SU-DHL-6 (cell line): ENCODE measurements around the gene CLCN6.

Experiments
- H2AFZ ChIP-seq: fragments of 200-600 bp; sonication (generic); 2 replicates; pipeline ENCODE4 v1.6.1; 2014; ENCODE audit warnings: low read depth, mild to moderate bottlenecking, moderate library complexity, mixed read lengths, antibody characterized with exemption, low read length; ENCODE audit not compliant: severe bottlenecking
- H3F3A ChIP-seq: fragments of 200-600 bp; shearing (Covaris generic); 2 replicates; pipeline ENCODE4 v1.6.0; 2016; ENCODE audit warnings: antibody characterized with exemption, mild to moderate bottlenecking; ENCODE audit not compliant: insufficient read depth
- H3K27ac ChIP-seq: fragments of 200-600 bp; sonication (generic); 2 replicates; pipeline ENCODE4 v1.5.1; 2016; ENCODE audit warnings: low read depth, mild to moderate bottlenecking, low read length, moderate library complexity, mixed read lengths
- H3K27me3 ChIP-seq: fragments of 200-600 bp; sonication (generic), shearing (Covaris generic); 2 replicates; pipeline ENCODE4 v1.6.0; 2014; ENCODE audit warnings: mild to moderate bottlenecking, low read length
- H3K36me3 ChIP-seq: fragments of 200-600 bp; sonication (generic); 2 replicates; pipeline ENCODE4 v1.6.1; 2014; ENCODE audit warnings: mild to moderate bottlenecking, low read length, mixed read lengths
- H3K4me2 ChIP-seq: fragments of 300-600, 200-600 bp; shearing (Covaris generic), sonication (generic); 2 replicates; pipeline ENCODE4 v1.6.0; 2014; ENCODE audit warnings: low read length, low read depth, mild to moderate bottlenecking; ENCODE audit not compliant: poor library complexity, severe bottlenecking
- H3K4me3 ChIP-seq: fragments of 200-600 bp; sonication (generic); 2 replicates; pipeline ENCODE4 v1.5.1; 2014; ENCODE audit warnings: antibody characterized with exemption, low read length, mild to moderate bottlenecking, mixed read lengths; ENCODE audit not compliant: insufficient read depth, poor library complexity, severe bottlenecking
- H3K79me2 ChIP-seq: fragments of 200-600 bp; sonication (generic); 2 replicates; pipeline ENCODE4 v1.6.1; 2014; ENCODE audit warnings: mild to moderate bottlenecking, low read length, moderate library complexity; ENCODE audit not compliant: insufficient read depth
- H3K9ac ChIP-seq: fragments of 200-600 bp; sonication (generic); 2 replicates; pipeline ENCODE4 v1.7.0; 2014; ENCODE audit warnings: mild to moderate bottlenecking, low read length
- H3K9me2 ChIP-seq: fragments of 200-600 bp; sonication (generic); replicated peaks from 2 replicates; pipeline ENCODE4 v1.6.1; 2014; ENCODE audit warnings: low read length; ENCODE audit not compliant: insufficient read depth
- H3K9me3 ChIP-seq: fragments of 200-600 bp; sonication (generic); 2 replicates; pipeline ENCODE4 v1.6.1; 2014; ENCODE audit warnings: low read length, mixed read lengths; ENCODE audit not compliant: insufficient read depth
- H4K20me1 ChIP-seq: fragments of 200-600 bp; sonication (generic); 2 replicates; pipeline ENCODE4 v1.6.1; 2014; ENCODE audit warnings: low read depth, mild to moderate bottlenecking, antibody characterized with exemption, low read length, moderate library complexity, mixed read lengths
- CTCF ChIP-seq: fragments of 200-600 bp; sonication (generic); IDR thresholded peaks from one replicate; pipeline ENCODE4 v1.5.1; 2017; ENCODE audit warnings: antibody characterized with exemption, mild to moderate bottlenecking, low read length, moderate library complexity; ENCODE audit not compliant: insufficient read depth, poor library complexity, severe bottlenecking
- EZH2phosphoT487 ChIP-seq: fragments of 200-600 bp; sonication (generic), shearing (Covaris generic); conservative IDR thresholded peaks from 2 replicates; pipeline ENCODE4 v1.6.1; 2018; ENCODE audit warnings: mild to moderate bottlenecking, antibody characterized with exemption, low read length, moderate library complexity, mixed read lengths

Gene CLCN6

GRCh38 chr1:11845641-11846335 lies 39.8 kb downstream of the CLCN6 start:
- Histone ChIP-seq H3K9me3 (no peaks in the 10 kb centered on the region), H3K9me2 (no peaks in the 10 kb centered on the region), H4K20me1 (no peaks in the 10 kb centered on the region; the same call in 1 of the 2 replicates), H3F3A (no peaks in the 10 kb centered on the region), H3K9ac (no peak overlapping the region), H3K4me2 (no peak overlapping the region), H3K4me3 (no peak overlapping the region), H3K27me3 (no peaks in the 10 kb centered on the region), H3K36me3 (0 out of 2 replicates have a peak, but pooled peaks cover 3% of the 10 kb centered on the region), H2AFZ (no peak overlapping the region), H3K79me2 (no peaks in the 10 kb centered on the region), H3K27ac (no peak overlapping the region)
- TF ChIP-seq CTCF (no peak), EZH2phosphoT487 (no peak)

- Histone ChIP-seq H3K36me3 (no peaks in the 10 kb centered on the region), H3K9me3 (no peaks in the 10 kb centered on the region), H3K79me2 (no peaks in the 10 kb centered on the region), H3K27me3 (no peaks in the 10 kb centered on the region), H3K9ac (no peak within 1 kb of the TSS), H3K4me2 (no peak within 1 kb of the TSS), H2AFZ (no peak within 1 kb of the TSS), H3F3A (no peaks in the 10 kb centered on the region), H3K27ac (no peak within 1 kb of the TSS), H3K9me2 (no peaks in the 10 kb centered on the region), H3K4me3 (no peak within 1 kb of the TSS), H4K20me1 (no peaks in the 10 kb centered on the region; the same call in 1 of the 2 replicates)
- no peak for TF ChIP-seq CTCF
- TF ChIP-seq EZH2phosphoT487, result no peak
Observed at GRCh38 chr1:11847667-11848372, 41.8 kb downstream of the CLCN6 start, which contains the start of gene NPPA. Gene NPPA, minus strand, starts transcription at chr1:11847783. Its CDS starts 99 bp downstream, at chr1:11847684.

GRCh38 chr1:11848373-11848700 lies 42.3 kb downstream of the CLCN6 start:
- TF ChIP-seq CTCF, result no peak
- Histone ChIP-seq H4K20me1 (no peaks in the 10 kb centered on the region; the same call in 1 of the 2 replicates), H3K9me3 (no peaks in the 10 kb centered on the region), H3K27ac (no peak overlapping the region), H2AFZ (no peak overlapping the region), H3K36me3 (no peaks in the 10 kb centered on the region), H3K9ac (no peak overlapping the region), H3K4me2 (no peak overlapping the region), H3K9me2 (no peaks in the 10 kb centered on the region), H3K79me2 (no peaks in the 10 kb centered on the region), H3F3A (no peaks in the 10 kb centered on the region), H3K27me3 (no peaks in the 10 kb centered on the region), H3K4me3 (no peak overlapping the region)
